Esophagus muscularis mucosa (tissue), 3 donors: ENCODE data around the gene TMEM80.
"Not testable (repeated sequence)": the region's sequence is repeated elsewhere in the genome, so short reads cannot be mapped to it uniquely, and the experiment has no call there.

Source experiments
- CTCF ChIP-seq, 3 experiments: fragments of 200-600 bp in 2 of 3; fragments of 450-650 bp in 1 of 3; sonication (generic) in 2 of 3; IDR thresholded peaks; one replicate each; pipeline ENCODE4 v1.5.1; 2017 to 2019; ENCODE audit warnings: antibody characterized with exemption in 3 of 3, mild to moderate bottlenecking in 2 of 3, moderate library complexity in 1 of 3
- POLR2A ChIP-seq: fragments of 450-650 bp; IDR thresholded peaks from one replicate; pipeline ENCODE4 v1.6.1; 2017; ENCODE audit warnings: antibody characterized with exemption, moderate library complexity, mild to moderate bottlenecking, low read depth
- POLR2AphosphoS5 ChIP-seq, 2 donors: sonication (generic); formaldehyde crosslinking; IDR thresholded peaks; one replicate each; pipeline ENCODE4 v1.6.1; 2017; ENCODE audit warnings: antibody characterized with exemption in 2 of 2

GRCh38 chr11:734541-734940 is 38.9 kb downstream of the TMEM80 start:
- TF ChIP-seq POLR2A; CTCF (IDR thresholded peaks at IDR 0.05); POLR2AphosphoS5 (IDR thresholded peaks at IDR 0.05): not testable (repeated sequence)
